Neutrophil (primary cell): ENCODE results near the gene CHMP3.
A peak's percentile ranks its signal among the peaks of the same experiment; 100 is the strongest.

ENCODE experiments used
- H3K27ac ChIP-seq: fragments of 200-600 bp; sonication (generic); 2 replicates; pipeline ENCODE4 v1.5.1; 2016; ENCODE audit warnings: mild to moderate bottlenecking, moderate library complexity
- H3K27me3 ChIP-seq: fragments of 200-600 bp; sonication (generic); 2 replicates; pipeline ENCODE4 v1.6.0; 2016; ENCODE audit warnings: mild to moderate bottlenecking
- H3K36me3 ChIP-seq: fragments of 200-600 bp; sonication (generic); 2 replicates; pipeline ENCODE4 v1.5.1; 2017
- H3K4me1 ChIP-seq, 2 experiments: fragments of 200-600 bp in 1 of 2; sonication (generic) in 1 of 2; 1 replicate in 1 of 2; 2 replicates in 1 of 2; pipeline versions ENCODE4 v1.5.1 to v1.6.1; 2013 to 2016; ENCODE audit warnings: low read depth in 1 of 2, low read length in 1 of 2, mild to moderate bottlenecking in 1 of 2, moderate library complexity in 1 of 2; ENCODE audit not compliant: control insufficient read depth in 1 of 2, insufficient read depth in 1 of 2
- H3K4me3 ChIP-seq, 2 experiments: fragments of 200-600 bp in 1 of 2; sonication (generic) in 1 of 2; 1 replicate in 1 of 2; 2 replicates in 1 of 2; pipeline ENCODE4 v1.5.1; 2013 to 2016; ENCODE audit warnings: low read depth in 1 of 2, low read length in 1 of 2, mild to moderate bottlenecking in 1 of 2, moderate library complexity in 1 of 2
- H3K9me3 ChIP-seq: fragments of 200-600 bp; sonication (generic); 2 replicates; pipeline ENCODE4 v1.5.1; 2016
- CTCF ChIP-seq: fragments of 200-600 bp; sonication (generic); IDR thresholded peaks from 2 replicates; pipeline ENCODE4 v1.5.1; 2016; ENCODE audit warnings: antibody characterized with exemption

Gene CHMP3

DNA sequence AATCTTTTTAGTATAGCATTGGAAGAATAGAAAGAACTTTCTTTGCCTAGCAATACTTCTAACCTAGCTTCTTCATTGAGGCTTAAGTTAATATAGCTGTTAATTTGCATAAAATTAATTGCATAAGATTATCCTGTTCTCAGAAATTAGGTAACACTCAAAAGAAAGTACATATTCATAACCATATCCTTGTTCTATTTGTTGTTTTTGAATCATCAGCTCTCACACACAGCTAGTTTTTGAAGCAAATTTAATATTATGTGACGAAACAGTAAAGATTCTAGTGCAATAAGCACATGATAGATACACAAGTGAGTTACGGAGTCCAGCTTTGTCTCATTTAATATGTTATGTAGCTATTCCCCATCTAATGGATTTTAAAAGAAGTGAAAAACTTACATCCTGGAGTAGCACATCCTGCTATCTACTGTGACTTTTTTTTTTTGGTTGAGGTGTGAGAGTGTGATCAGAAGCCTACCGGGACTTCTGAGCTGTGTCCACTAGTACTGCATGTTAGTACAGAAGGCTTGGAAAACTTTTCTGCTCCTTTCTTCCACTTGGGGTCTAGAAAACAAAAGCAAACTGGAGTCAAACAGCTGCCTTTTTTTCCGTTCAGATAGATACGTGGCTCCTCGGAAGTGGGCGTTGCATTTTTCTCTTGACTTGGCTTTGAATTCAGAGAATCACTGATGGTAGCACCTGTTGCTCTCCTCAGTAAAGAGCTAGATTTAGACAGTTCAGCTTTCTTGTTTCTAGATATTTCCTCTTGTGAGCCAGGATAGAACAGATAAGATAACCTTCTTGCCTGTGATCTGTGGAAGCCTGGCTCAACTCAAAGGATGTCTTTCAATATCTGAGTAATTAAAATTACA is 94.8 kb downstream of the CHMP3 start:
- Histone ChIP-seq H3K4me3 (no peak overlapping the region), H3K27ac (no peak overlapping the region), H3K9me3 (no peaks in the 10 kb centered on the region), H3K36me3 (peaks cover 97% of the 10 kb centered on the region), H3K27me3 (no peaks in the 10 kb centered on the region), H3K4me1 (peaks cover 0 to 18% of the 10 kb centered on the region in 2 experiments)
- no peak for TF ChIP-seq CTCF

DNA sequence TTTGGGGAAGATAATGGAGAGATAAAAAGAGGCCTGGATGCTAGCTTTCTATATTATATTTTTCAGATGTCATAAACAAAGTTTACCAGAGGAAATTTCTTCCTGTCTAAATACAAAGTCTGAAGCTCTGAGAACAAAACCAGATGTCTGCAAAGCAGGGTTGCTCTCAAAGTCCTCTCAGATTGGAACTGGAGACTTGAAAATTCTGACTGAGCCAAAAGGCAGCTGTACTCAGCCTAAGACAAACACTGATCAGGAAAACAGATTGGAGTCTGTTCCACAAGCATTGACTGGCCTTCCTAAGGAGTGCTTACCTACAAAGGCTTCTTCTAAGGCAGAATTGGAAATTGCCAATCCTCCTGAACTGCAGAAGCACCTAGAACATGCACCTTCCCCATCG is 96.9 kb downstream of the CHMP3 start:
- TF ChIP-seq CTCF = no peak
- Histone ChIP-seq H3K27ac (no peak overlapping the region), H3K9me3 (no peaks in the 10 kb centered on the region), H3K4me1 (peaks cover 0 to 22% of the 10 kb centered on the region in 2 experiments), H3K36me3 (peaks cover 85% of the 10 kb centered on the region), H3K4me3 (no peak overlapping the region), H3K27me3 (no peaks in the 10 kb centered on the region)

GRCh38 chr2:86464652-86465051 is 98.6 kb downstream of the CHMP3 start:
- Histone ChIP-seq H3K9me3 (no peaks in the 10 kb centered on the region), H3K4me1 (peaks cover 0 to 22% of the 10 kb centered on the region in 2 experiments), H3K4me3 (no peak overlapping the region), H3K36me3 (peaks cover 87% of the 10 kb centered on the region), H3K27ac (peak overlapping the region; percentile 57), H3K27me3 (no peaks in the 10 kb centered on the region)
- TF ChIP-seq CTCF = no peak

GRCh38 chr2:86461042-86461743 is 102.0 kb downstream of the CHMP3 start:
- Histone ChIP-seq H3K4me3 (no peak overlapping the region), H3K27me3 (no peaks in the 10 kb centered on the region), H3K4me1 (peaks cover 0 to 22% of the 10 kb centered on the region in 2 experiments), H3K9me3 (no peaks in the 10 kb centered on the region), H3K27ac (no peak overlapping the region), H3K36me3 (peaks cover 87% of the 10 kb centered on the region)
- no peak for TF ChIP-seq CTCF

GRCh38 chr2:86455181-86455580 is 108.1 kb downstream of the CHMP3 start:
- no peak for TF ChIP-seq CTCF
- Histone ChIP-seq H3K27me3 (no peaks in the 10 kb centered on the region), H3K4me1 (no peaks in the 10 kb centered on the region), H3K36me3 (peaks cover 99% of the 10 kb centered on the region), H3K4me3 (no peak overlapping the region), H3K9me3 (peaks cover 3% of the 10 kb centered on the region), H3K27ac (no peak overlapping the region)
